Liver (tissue), 9 donors: ENCODE measurements around the gene GRM3. TPM values are rescaled to one million over a fixed set of nuclear protein-coding genes. Genes with fewer than 3 reads are reported as not detected.

Experiments used
- DNase-seq: peaks from one replicate; pipeline ENCODE4 v3.0.0-alpha.2; 2017; ENCODE audit warnings: low spot score
- H3K27ac ChIP-seq, 2 donors: one replicate each; pipeline ENCODE4 v1.7.0; 2013; ENCODE audit warnings: inconsistent platforms in 2 of 2, low read length in 2 of 2, control low read depth in 1 of 2, low read depth in 1 of 2, mild to moderate bottlenecking in 1 of 2
- H3K27me3 ChIP-seq, 4 donors: one replicate each; pipeline versions ENCODE4 v1.6.1 to v1.7.0; 2013; ENCODE audit warnings: low read length in 3 of 4, inconsistent platforms in 1 of 4, mild to moderate bottlenecking in 1 of 4, moderate library complexity in 1 of 4; ENCODE audit not compliant: control insufficient read depth in 4 of 4, insufficient read depth in 4 of 4
- H3K36me3 ChIP-seq, 4 donors: one replicate each; pipeline versions ENCODE4 v1.6.1 to v1.7.0; 2013; ENCODE audit warnings: low read length in 3 of 4, mild to moderate bottlenecking in 3 of 4, low read depth in 1 of 4, moderate library complexity in 1 of 4; ENCODE audit not compliant: control insufficient read depth in 4 of 4, insufficient read depth in 3 of 4
- H3K4me1 ChIP-seq, 4 donors: one replicate each; pipeline versions ENCODE4 v1.6.1 to v1.7.0; 2013; ENCODE audit warnings: low read length in 3 of 4, mild to moderate bottlenecking in 3 of 4, moderate library complexity in 1 of 4; ENCODE audit not compliant: control insufficient read depth in 4 of 4, insufficient read depth in 4 of 4
- H3K4me3 ChIP-seq, 3 donors: one replicate each; pipeline versions ENCODE4 v1.6.1 to v1.7.0; 2013; ENCODE audit warnings: low read length in 3 of 3, control low read depth in 1 of 3, low read depth in 1 of 3, mild to moderate bottlenecking in 1 of 3
- H3K9ac ChIP-seq, 2 donors: one replicate each; pipeline ENCODE4 v1.7.0; 2013; ENCODE audit warnings: low read length in 2 of 2, mild to moderate bottlenecking in 2 of 2, moderate library complexity in 2 of 2, control low read depth in 1 of 2, low read depth in 1 of 2
- H3K9me3 ChIP-seq, 4 donors: one replicate each; pipeline versions ENCODE4 v1.6.1 to v1.7.0; 2013; ENCODE audit warnings: low read length in 3 of 4; ENCODE audit not compliant: control insufficient read depth in 4 of 4
- EGR1 ChIP-seq, 2 donors: IDR thresholded peaks; 2 replicates each; pipeline ENCODE4 v1.6.1; 2016 to 2018; ENCODE audit warnings: antibody characterized with exemption in 2 of 2, low read depth in 2 of 2
- FOXA1 ChIP-seq: IDR thresholded peaks from 2 replicates; pipeline ENCODE4 v1.6.1; 2016; ENCODE audit warnings: antibody characterized with exemption
- FOXA2 ChIP-seq: IDR thresholded peaks from 2 replicates; pipeline ENCODE4 v1.6.1; 2016; ENCODE audit warnings: antibody characterized with exemption
- GABPA ChIP-seq, 2 donors: IDR thresholded peaks in 1 of 2; conservative IDR thresholded peaks in 1 of 2; 2 replicates each; pipeline ENCODE4 v1.6.1; 2016; ENCODE audit warnings: antibody characterized with exemption in 2 of 2, mild to moderate bottlenecking in 1 of 2, moderate library complexity in 1 of 2
- HNF4A ChIP-seq, 2 donors: conservative IDR thresholded peaks; 2 replicates each; pipeline ENCODE4 v1.6.1; 2016; ENCODE audit warnings: antibody characterized with exemption in 2 of 2, mild to moderate bottlenecking in 2 of 2
- HNF4G ChIP-seq: IDR thresholded peaks from 2 replicates; pipeline ENCODE4 v1.6.1; 2016; ENCODE audit warnings: antibody characterized with exemption
- JUND ChIP-seq, 2 donors: IDR thresholded peaks; 2 replicates each; pipeline ENCODE4 v1.6.1; 2016; ENCODE audit warnings: antibody characterized with exemption in 2 of 2
- NR2F2 ChIP-seq: IDR thresholded peaks from 2 replicates; pipeline ENCODE4 v1.6.1; 2016; ENCODE audit warnings: antibody characterized with exemption
- RAD21 ChIP-seq, 2 donors: IDR thresholded peaks; 2 replicates each; pipeline ENCODE4 v1.6.1; 2016; ENCODE audit warnings: antibody characterized with exemption in 2 of 2, mild to moderate bottlenecking in 2 of 2
- RXRA ChIP-seq, 2 donors: IDR thresholded peaks; 2 replicates each; pipeline ENCODE4 v1.6.1; 2017 to 2018; ENCODE audit warnings: antibody characterized with exemption in 2 of 2, mild to moderate bottlenecking in 1 of 2
- SP1 ChIP-seq: IDR thresholded peaks from 2 replicates; pipeline ENCODE4 v1.6.1; 2018; ENCODE audit warnings: antibody characterized with exemption, mild to moderate bottlenecking
- TAF1 ChIP-seq: conservative IDR thresholded peaks from 2 replicates; pipeline ENCODE4 v1.6.1; 2016; ENCODE audit warnings: antibody characterized with exemption, mild to moderate bottlenecking
- YY1 ChIP-seq: IDR thresholded peaks from 2 replicates; pipeline ENCODE4 v1.6.1; 2016; ENCODE audit warnings: antibody characterized with exemption, mild to moderate bottlenecking
- whole genome bisulfite sequencing: extraction: QIAGEN DNeasy Blood & Tissue Kit; methylation state at CpG from one replicate; pipeline ENCODE4 v1.1.7; 2013; 5-methylcytosine and 5-hydroxymethylcytosine counted together
- polyA plus RNA-seq, 2 donors: library from polyadenylated mRNA; stranded (reverse) in 1 of 2; unstranded in 1 of 2; fragments of 200-250 nt in 1 of 2; fragments of >200 nt in 1 of 2; fragmentation: Nextera tagmentation in 1 of 2; extraction: Ambion mirVana in 1 of 2; gene quantifications; one replicate each; pipeline versions ENCODE4 v1.2.1 to v1.2.3, GENCODE V29; 2013 to 2015
- total RNA-seq, 2 donors: library from RNA; depleted of rRNA; stranded (reverse); fragments of >200 nt; gene quantifications; one replicate each; pipeline ENCODE4 v1.2.3, GENCODE V29; 2014
- TF ChIP-seq, protein P1 (sequence below): fragments of 150-350 bp; IDR thresholded peaks from 2 replicates; pipeline ENCODE4 v1.5.1; 2017; ENCODE audit warnings: improper control_type of control experiment, low read depth, low read length; ENCODE audit not compliant: missing input control
- TF ChIP-seq, protein P2 (sequence below): IDR thresholded peaks from 2 replicates; pipeline ENCODE4 v1.6.1; 2016; ENCODE audit warnings: antibody characterized with exemption
- TF ChIP-seq, protein P3 (sequence below): IDR thresholded peaks from 2 replicates; pipeline ENCODE4 v1.6.1; 2016; ENCODE audit warnings: antibody characterized with exemption
- TF ChIP-seq, protein P4 (sequence below): IDR thresholded peaks from 2 replicates; pipeline ENCODE4 v1.6.1; 2016; ENCODE audit warnings: antibody characterized with exemption
- TF ChIP-seq, protein P5 (sequence below): IDR thresholded peaks from 2 replicates; pipeline ENCODE4 v1.6.1; 2016; ENCODE audit warnings: antibody characterized with exemption, mild to moderate bottlenecking
- donor health status: healthy.
- donor health status: healthy.
- donor health status: healthy.
- donor health status: healthy.
- donor health status: healthy.

GRM3 gene
- total and polyA plus RNA-seq, 4 donors: 0.08 to 0.09 TPM; not detected in 2

DNA sequence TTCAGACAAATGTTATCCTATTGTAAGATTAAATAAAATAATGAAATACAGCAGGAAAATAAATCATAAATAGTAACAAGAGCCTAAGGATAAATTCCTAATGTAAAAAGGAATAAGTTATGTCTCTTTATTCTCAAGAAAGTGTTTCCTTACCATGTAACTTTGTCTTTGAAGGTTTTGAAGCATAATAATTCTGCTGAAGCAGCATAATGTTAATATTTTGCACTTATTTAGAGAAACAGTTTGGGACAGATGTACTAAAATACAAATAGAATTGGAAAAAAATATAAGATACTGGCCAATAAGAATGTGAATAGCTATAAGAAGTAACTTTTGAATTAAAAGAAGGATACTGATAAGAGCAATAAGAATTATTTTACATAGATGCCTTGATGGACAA lies 45.7 kb downstream of the GRM3 start:
- no peak overlapping the region for H3K9ac ChIP-seq
- H3K4me1 ChIP-seq: no peaks in the 10 kb centered on the region
- no peak overlapping the region for H3K4me3 ChIP-seq
- no peaks in the 10 kb centered on the region for H3K9me3 ChIP-seq
- TF ChIP-seq, protein P1, sequence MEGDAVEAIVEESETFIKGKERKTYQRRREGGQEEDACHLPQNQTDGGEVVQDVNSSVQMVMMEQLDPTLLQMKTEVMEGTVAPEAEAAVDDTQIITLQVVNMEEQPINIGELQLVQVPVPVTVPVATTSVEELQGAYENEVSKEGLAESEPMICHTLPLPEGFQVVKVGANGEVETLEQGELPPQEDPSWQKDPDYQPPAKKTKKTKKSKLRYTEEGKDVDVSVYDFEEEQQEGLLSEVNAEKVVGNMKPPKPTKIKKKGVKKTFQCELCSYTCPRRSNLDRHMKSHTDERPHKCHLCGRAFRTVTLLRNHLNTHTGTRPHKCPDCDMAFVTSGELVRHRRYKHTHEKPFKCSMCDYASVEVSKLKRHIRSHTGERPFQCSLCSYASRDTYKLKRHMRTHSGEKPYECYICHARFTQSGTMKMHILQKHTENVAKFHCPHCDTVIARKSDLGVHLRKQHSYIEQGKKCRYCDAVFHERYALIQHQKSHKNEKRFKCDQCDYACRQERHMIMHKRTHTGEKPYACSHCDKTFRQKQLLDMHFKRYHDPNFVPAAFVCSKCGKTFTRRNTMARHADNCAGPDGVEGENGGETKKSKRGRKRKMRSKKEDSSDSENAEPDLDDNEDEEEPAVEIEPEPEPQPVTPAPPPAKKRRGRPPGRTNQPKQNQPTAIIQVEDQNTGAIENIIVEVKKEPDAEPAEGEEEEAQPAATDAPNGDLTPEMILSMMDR: no peak
- no peak for TF ChIP-seq GABPA (IDR thresholded peaks at IDR 0.05 in 1 of 2, conservative IDR thresholded peaks at IDR 0.05 in 1 of 2)
- TF ChIP-seq, protein P2, sequence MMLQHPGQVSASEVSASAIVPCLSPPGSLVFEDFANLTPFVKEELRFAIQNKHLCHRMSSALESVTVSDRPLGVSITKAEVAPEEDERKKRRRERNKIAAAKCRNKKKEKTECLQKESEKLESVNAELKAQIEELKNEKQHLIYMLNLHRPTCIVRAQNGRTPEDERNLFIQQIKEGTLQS: no peak
- no peak for TF ChIP-seq RAD21 (IDR thresholded peaks at IDR 0.05)
- H3K27ac ChIP-seq: no peak overlapping the region
- no peaks in the 10 kb centered on the region for H3K36me3 ChIP-seq
- no peak for DNase-seq
- H3K27me3 ChIP-seq: peaks cover 0 to 2% (median 0%) of the 10 kb centered on the region in 4 donors

DNA sequence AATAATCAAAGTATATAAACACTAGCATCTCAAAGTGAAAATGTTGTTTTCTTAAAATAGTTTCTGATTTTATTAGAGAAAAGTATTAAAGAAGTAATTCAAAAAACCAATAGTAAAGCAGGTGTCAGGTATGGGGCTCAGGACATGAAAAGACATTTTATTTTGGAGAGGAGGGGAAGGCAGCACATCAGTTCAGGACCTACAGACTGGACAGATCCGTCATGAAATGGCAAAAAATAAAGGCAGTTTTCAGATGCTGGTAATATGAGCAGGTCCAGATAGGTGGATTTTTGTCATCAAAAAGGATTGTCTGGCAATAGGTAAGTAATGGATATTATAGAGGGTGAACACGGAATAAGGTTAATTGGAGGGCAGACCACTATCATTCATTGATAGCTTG lies 49.0 kb downstream of the GRM3 start:
- H3K27ac ChIP-seq: no peak overlapping the region
- H3K9me3 ChIP-seq: no peaks in the 10 kb centered on the region
- 73% methylated on average over 2 of the region's 2 CpGs for WGBS
- no peaks in the 10 kb centered on the region for H3K4me1 ChIP-seq
- H3K4me3 ChIP-seq: no peak overlapping the region
- no peak for DNase-seq
- no peaks in the 10 kb centered on the region for H3K36me3 ChIP-seq
- peaks cover 0 to 2% (median 0%) of the 10 kb centered on the region in 4 donors for H3K27me3 ChIP-seq
- TF ChIP-seq YY1 (no peak), JUND (IDR thresholded peaks at IDR 0.05) (no peak), TAF1 (no peak), RAD21 (IDR thresholded peaks at IDR 0.05) (no peak), EGR1 (IDR thresholded peaks at IDR 0.05; ENCODE audit: low read depth in 2 of 2) (no peak)
- H3K9ac ChIP-seq: no peak overlapping the region

DNA sequence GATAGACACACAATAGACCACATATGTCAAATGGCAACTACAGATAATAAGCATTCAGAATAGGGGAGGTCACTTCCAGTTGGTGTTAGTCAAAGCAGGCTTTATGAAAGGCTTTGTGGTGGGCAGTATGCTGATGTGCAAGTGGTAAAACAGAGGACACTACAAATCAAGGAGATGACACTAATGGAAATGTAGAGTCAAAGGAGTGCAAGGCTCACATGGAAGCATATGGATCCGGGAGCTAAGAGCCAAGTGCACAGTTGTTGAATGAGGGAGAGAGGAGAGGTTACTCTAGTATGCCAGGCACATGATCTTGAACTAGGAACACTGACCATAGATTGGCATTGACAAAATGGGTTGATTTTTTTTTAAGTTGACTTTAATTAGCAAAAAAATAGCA lies 62.7 kb downstream of the GRM3 start:
- Histone ChIP-seq H3K9me3 (no peaks in the 10 kb centered on the region), H3K27me3 (peaks cover 0 to 2% (median 0%) of the 10 kb centered on the region in 4 donors), H3K4me3 (no peak overlapping the region), H3K9ac (no peak overlapping the region), H3K27ac (no peak overlapping the region), H3K4me1 (no peaks in the 10 kb centered on the region), H3K36me3 (no peaks in the 10 kb centered on the region)
- WGBS: 74% methylated on average over 1 of the region's 1 CpG
- DNase-seq: no peak
- TF ChIP-seq HNF4G: no peak
- TF ChIP-seq, protein P3, sequence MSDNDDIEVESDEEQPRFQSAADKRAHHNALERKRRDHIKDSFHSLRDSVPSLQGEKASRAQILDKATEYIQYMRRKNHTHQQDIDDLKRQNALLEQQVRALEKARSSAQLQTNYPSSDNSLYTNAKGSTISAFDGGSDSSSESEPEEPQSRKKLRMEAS: no peak
- TF ChIP-seq, protein P1: no peak
- TF ChIP-seq NR2F2: no peak
- no peak for TF ChIP-seq SP1
- no peak for TF ChIP-seq YY1
- TF ChIP-seq, protein P4, sequence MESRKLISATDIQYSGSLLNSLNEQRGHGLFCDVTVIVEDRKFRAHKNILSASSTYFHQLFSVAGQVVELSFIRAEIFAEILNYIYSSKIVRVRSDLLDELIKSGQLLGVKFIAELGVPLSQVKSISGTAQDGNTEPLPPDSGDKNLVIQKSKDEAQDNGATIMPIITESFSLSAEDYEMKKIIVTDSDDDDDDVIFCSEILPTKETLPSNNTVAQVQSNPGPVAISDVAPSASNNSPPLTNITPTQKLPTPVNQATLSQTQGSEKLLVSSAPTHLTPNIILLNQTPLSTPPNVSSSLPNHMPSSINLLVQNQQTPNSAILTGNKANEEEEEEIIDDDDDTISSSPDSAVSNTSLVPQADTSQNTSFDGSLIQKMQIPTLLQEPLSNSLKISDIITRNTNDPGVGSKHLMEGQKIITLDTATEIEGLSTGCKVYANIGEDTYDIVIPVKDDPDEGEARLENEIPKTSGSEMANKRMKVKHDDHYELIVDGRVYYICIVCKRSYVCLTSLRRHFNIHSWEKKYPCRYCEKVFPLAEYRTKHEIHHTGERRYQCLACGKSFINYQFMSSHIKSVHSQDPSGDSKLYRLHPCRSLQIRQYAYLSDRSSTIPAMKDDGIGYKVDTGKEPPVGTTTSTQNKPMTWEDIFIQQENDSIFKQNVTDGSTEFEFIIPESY: no peak
- no peak for TF ChIP-seq RAD21 (IDR thresholded peaks at IDR 0.05)
- TF ChIP-seq RXRA (IDR thresholded peaks at IDR 0.05): no peak
- TF ChIP-seq, protein P2: no peak
- TF ChIP-seq GABPA (IDR thresholded peaks at IDR 0.05 in 1 of 2, conservative IDR thresholded peaks at IDR 0.05 in 1 of 2): no peak
- TF ChIP-seq FOXA2: no peak
- no peak for TF ChIP-seq TAF1
- TF ChIP-seq JUND (IDR thresholded peaks at IDR 0.05): no peak
- TF ChIP-seq HNF4A (conservative IDR thresholded peaks at IDR 0.05): no peak
- TF ChIP-seq, protein P5, sequence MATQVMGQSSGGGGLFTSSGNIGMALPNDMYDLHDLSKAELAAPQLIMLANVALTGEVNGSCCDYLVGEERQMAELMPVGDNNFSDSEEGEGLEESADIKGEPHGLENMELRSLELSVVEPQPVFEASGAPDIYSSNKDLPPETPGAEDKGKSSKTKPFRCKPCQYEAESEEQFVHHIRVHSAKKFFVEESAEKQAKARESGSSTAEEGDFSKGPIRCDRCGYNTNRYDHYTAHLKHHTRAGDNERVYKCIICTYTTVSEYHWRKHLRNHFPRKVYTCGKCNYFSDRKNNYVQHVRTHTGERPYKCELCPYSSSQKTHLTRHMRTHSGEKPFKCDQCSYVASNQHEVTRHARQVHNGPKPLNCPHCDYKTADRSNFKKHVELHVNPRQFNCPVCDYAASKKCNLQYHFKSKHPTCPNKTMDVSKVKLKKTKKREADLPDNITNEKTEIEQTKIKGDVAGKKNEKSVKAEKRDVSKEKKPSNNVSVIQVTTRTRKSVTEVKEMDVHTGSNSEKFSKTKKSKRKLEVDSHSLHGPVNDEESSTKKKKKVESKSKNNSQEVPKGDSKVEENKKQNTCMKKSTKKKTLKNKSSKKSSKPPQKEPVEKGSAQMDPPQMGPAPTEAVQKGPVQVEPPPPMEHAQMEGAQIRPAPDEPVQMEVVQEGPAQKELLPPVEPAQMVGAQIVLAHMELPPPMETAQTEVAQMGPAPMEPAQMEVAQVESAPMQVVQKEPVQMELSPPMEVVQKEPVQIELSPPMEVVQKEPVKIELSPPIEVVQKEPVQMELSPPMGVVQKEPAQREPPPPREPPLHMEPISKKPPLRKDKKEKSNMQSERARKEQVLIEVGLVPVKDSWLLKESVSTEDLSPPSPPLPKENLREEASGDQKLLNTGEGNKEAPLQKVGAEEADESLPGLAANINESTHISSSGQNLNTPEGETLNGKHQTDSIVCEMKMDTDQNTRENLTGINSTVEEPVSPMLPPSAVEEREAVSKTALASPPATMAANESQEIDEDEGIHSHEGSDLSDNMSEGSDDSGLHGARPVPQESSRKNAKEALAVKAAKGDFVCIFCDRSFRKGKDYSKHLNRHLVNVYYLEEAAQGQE: no peak
- TF ChIP-seq FOXA1: no peak
